T-helper 17 cell (primary cell): ENCODE results near the gene FHIT. TPM values are rescaled to one million over a fixed set of nuclear protein-coding genes. Genes with fewer than 3 reads are reported as not detected.

ENCODE experiments used
- ATAC-seq: fragments of 150-1000 bp; cut with Tn5 transposase; 2 replicates; pipeline ENCODE4 v1.10.0; 2021; ENCODE audit warnings: mild to moderate bottlenecking, moderate library complexity
- DNase-seq, 3 donors: peaks; one replicate each; pipeline versions ENCODE4 v3.0.0 to v3.0.0-alpha.2; 2020 to 2021
- H3K9me3 ChIP-seq: one replicate; pipeline ENCODE4 v1.7.0; 2013; ENCODE audit warnings: low read length, mild to moderate bottlenecking; ENCODE audit not compliant: control insufficient read depth, poor library complexity, severe bottlenecking
- H3K27ac Mint-ChIP-seq: one replicate; pipeline ENCODE4 v1.8.0; 2022; ENCODE audit warnings: mild to moderate bottlenecking, moderate library complexity, mixed read lengths
- H3K27me3 Mint-ChIP-seq: one replicate; pipeline ENCODE4 v1.8.0; 2022; ENCODE audit warnings: mixed read lengths
- H3K36me3 Mint-ChIP-seq: one replicate; pipeline ENCODE4 v1.8.0; 2022; ENCODE audit warnings: low read depth, mixed read lengths
- H3K4me1 Mint-ChIP-seq: one replicate; pipeline ENCODE4 v1.8.0; 2022; ENCODE audit warnings: mild to moderate bottlenecking, mixed read lengths
- H3K4me3 Mint-ChIP-seq: one replicate; pipeline ENCODE4 v1.8.0; 2022; ENCODE audit warnings: mild to moderate bottlenecking, moderate library complexity, mixed read lengths
- total RNA-seq, 4 donors: library from RNA in 2 of 4; stranded (reverse) in 2 of 4; gene quantifications; one replicate each; pipeline ENCODE4 v1.2.3 and lab custom pipeline; 2022 to 2026

Gene FHIT
- total RNA-seq, 2 donors from 2014 or later = 18.8 to 28.6 TPM

DNA sequence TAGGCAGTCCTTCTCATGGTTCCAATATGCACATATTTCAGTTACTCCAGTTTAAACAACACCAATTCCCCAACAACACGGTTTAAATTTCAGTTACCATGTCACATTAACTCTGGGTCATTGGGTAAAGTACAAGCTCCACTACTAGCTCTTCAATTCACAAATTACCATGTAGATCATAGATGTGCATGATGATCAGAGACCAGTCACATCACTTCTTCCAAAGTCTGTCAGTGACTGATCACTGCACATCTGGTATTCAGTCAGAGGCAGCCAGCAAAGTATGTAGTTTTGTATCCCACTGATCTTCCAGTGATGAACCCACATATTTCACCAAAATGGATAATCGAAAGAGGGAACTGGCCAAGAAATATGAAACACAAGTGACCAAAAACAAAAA, 1223.0 kb downstream of the FHIT start:
- Mint-ChIP-seq H3K27me3 (no peaks in the 10 kb centered on the region), H3K4me1 (peaks cover 14% of the 10 kb centered on the region), H3K4me3 (no peak overlapping the region), H3K36me3 (peaks cover under 1% of the 10 kb centered on the region), H3K27ac (no peak overlapping the region)
- DNase-seq (no peak), ATAC-seq (no peak)
- H3K9me3 ChIP-seq = no peaks in the 10 kb centered on the region

DNA sequence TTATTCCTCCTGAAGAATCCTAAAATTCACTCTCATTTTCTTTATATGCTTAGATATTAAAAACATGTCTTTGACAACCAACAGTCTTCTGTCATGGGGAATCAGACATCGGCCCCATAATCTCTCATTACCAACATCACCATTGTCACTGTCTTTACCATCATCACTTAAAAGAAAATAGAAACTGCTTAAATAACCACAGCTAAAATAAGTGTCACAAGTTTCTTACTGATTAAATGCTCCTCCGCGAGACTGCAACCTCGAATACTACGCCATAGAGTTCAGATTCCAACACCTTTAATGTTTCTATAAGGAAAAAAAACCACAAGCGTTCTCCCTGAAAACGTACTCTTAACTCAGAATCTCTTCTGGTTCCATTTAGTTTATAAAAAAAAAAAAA, 1223.9 kb downstream of the FHIT start:
- H3K27ac Mint-ChIP-seq = no peak overlapping the region
- H3K4me3 Mint-ChIP-seq = no peak overlapping the region

DNA sequence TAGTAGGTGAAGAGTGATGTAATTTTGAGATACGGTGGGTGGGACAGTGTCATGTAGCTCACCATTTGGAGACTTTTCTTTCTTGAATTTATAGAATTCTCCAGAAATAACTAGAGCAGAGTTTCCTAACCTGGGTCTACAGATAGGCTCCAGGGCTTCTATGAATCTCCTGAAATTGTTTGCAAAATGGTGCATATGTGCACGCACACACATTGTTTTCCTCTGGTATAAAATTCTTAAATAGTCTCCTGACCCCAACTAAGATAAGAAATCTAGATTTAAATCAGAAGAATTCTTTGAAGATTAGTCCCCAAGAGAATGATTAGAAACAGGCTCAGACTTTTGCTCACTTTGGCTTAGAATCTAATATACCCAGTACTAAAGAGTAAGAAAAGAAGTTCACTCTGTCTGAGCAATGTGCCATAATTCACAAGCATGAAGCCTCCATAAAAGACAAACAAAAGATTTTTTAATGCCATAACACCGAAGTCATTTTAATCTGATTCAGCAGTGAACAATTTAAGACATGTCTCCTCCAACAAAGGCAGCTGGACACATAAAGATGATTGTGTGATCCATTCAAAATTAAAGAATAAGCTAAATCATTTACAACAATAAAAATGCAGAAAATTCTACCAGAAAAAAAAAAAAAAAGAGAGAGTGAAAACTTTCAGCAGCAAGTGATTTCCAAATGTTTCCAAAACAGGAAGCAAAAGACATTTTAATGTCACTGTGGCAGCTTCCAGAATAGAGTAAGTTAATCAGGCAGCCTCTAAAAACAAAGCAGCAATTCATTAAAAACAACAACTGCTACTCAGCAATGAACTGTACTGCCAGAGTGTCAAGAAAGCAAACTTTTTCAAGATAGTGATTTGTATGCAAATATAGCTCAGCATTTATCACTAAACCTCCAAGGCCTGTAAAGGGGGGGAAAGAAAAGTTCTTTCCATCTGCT, 1225.9 kb downstream of the FHIT start:
- H3K4me1 Mint-ChIP-seq = peaks cover 14% of the 10 kb centered on the region
- H3K27me3 Mint-ChIP-seq = no peaks in the 10 kb centered on the region
- no peak for ATAC-seq
- no peaks in the 10 kb centered on the region for H3K36me3 Mint-ChIP-seq
- H3K27ac Mint-ChIP-seq = peak overlapping the region; percentile 60
- no peaks in the 10 kb centered on the region for H3K9me3 ChIP-seq
- H3K4me3 Mint-ChIP-seq = no peak overlapping the region
- DNase-seq = no peak

More for the DNA sequence above, 1223.9 kb downstream of the FHIT start:
- Mint-ChIP-seq H3K36me3 (no peaks in the 10 kb centered on the region), H3K4me1 (peaks cover 14% of the 10 kb centered on the region), H3K27me3 (no peaks in the 10 kb centered on the region)
- H3K9me3 ChIP-seq = no peaks in the 10 kb centered on the region
- DNase-seq (no peak), ATAC-seq (no peak)

DNA sequence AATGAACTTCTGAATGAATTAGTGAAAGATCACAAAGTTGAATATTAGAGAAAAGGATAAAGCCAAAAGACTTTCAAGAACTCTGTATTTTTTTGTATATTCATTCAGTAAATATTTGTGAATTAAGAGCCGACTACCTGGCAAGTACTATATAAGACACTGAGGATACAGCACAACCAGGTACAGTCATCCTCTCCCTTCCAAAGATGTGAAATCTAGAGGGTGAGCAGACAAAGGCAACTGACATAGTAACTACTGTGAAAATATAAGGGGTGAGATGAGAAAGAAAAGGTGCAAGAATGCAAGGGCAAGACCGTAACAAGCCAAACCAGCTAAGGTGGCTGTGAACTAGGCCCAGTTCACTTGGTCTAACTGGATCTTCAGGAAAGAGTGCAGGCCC, 1226.9 kb downstream of the FHIT start:
- Mint-ChIP-seq H3K27me3 (no peaks in the 10 kb centered on the region), H3K27ac (no peak overlapping the region), H3K36me3 (no peaks in the 10 kb centered on the region), H3K4me3 (no peak overlapping the region), H3K4me1 (peaks cover 14% of the 10 kb centered on the region)
- no peaks in the 10 kb centered on the region for H3K9me3 ChIP-seq
- no peak for DNase-seq
- ATAC-seq = no peak

DNA sequence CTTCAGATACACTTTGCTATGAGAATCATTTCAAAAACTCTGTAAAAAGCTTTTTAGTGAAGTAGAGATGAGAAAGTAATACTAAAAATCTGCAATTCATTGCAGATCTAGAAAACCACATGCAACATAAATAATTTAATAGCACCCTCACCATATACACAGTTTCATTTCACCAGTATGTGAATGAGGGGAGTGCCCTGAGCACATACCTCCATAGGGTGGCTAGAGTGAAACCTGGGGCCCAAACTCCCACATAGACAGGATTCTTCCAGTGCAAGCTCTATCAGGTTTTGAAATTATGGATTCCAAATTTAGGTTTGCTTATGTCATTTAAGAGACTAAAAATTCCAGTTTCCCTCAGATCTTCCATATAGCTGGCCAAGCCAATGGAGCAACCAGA, 1228.1 kb downstream of the FHIT start:
- no peak for DNase-seq
- Mint-ChIP-seq H3K27ac (peak overlapping the region; percentile 29), H3K4me3 (no peak overlapping the region), H3K27me3 (no peaks in the 10 kb centered on the region), H3K36me3 (no peaks in the 10 kb centered on the region), H3K4me1 (peaks cover 17% of the 10 kb centered on the region)
- ATAC-seq = no peak
- peaks cover 3% of the 10 kb centered on the region for H3K9me3 ChIP-seq

DNA sequence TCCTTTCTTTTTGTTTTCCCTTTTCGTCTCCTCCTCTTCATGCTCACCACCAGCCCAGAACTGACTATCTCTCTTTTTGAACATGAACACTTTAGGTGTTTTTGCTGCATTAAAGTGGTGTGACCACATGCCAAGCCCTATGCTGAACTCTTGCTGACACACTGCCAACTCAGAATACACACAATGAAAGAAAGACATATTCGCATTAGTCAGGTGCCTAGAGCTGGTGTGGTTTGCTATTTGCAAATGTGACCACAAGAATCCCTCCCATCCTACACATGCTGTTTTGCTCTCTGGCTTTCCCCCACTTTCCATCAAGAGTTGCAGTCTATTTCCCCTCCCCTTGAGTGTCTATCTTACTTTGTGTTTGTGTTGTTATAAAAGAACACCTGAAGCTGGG, 1233.6 kb downstream of the FHIT start:
- peak; percentile 92 for ATAC-seq
- Mint-ChIP-seq H3K27me3 (no peaks in the 10 kb centered on the region), H3K4me3 (no peak overlapping the region), H3K36me3 (no peaks in the 10 kb centered on the region), H3K4me1 (peaks cover 19% of the 10 kb centered on the region), H3K27ac (peak overlapping the region; percentile 37)
- H3K9me3 ChIP-seq = peaks cover 5% of the 10 kb centered on the region
- no peak for DNase-seq

DNA sequence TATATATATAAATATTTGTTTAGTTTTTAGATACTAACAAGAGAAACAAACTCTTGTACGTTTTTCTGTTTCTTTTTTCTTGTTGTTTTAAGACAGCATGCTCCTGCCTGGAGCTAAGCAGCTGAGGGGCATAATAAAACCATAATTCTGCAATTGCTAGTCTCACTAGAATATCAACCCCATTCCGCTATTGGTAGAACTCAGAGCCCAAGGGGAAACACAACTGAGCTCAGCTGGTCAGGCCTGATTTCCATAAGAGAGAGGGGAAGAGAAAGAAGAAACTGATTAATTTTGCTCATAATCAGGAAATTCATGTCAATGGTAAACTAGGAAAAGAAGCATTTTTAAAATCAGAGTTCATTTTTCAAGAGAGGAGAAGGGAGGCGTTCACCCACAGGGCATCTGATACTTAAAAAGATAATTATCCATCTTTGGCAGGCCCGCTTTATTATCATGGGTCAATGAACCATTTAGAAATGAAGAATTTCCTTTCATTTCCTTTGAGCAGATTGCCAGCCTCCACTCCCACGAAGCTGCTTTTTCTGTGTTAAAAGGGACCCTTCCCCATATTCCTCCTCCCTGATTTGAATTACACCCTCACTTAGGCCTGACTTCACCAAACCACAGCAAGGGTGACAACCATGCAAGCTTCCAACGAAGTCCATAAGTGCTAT, 1236.1 kb downstream of the FHIT start:
- ATAC-seq (no peak), DNase-seq (no peak)
- Mint-ChIP-seq H3K27me3 (no peaks in the 10 kb centered on the region), H3K4me3 (no peak overlapping the region), H3K36me3 (no peaks in the 10 kb centered on the region), H3K4me1 (peaks cover 28% of the 10 kb centered on the region), H3K27ac (no peak overlapping the region)
- peaks cover 5% of the 10 kb centered on the region for H3K9me3 ChIP-seq

DNA sequence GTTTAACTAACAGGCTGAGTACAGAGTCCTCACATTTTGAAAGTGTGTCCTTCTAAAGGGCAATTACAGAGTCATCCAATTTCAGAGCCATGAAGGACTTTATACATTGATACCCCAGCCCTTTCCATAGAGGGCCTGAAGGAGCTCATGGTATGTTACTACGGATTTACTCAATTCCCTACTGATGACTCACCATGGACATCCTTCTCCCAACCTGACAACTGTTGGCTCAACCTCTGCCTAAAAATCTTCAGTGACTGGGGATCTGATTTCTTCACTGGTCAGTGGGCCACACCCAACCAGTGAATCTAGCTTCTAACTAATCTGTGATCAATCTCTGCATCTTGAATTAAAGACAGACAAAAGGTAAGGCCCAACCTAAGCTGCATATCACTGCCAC, 1238.0 kb downstream of the FHIT start:
- Mint-ChIP-seq H3K36me3 (no peaks in the 10 kb centered on the region), H3K4me3 (no peak overlapping the region), H3K27me3 (no peaks in the 10 kb centered on the region), H3K4me1 (peaks cover 38% of the 10 kb centered on the region), H3K27ac (peak overlapping the region; percentile 95)
- no peak for ATAC-seq
- no peak for DNase-seq
- H3K9me3 ChIP-seq = peaks cover 2% of the 10 kb centered on the region

DNA sequence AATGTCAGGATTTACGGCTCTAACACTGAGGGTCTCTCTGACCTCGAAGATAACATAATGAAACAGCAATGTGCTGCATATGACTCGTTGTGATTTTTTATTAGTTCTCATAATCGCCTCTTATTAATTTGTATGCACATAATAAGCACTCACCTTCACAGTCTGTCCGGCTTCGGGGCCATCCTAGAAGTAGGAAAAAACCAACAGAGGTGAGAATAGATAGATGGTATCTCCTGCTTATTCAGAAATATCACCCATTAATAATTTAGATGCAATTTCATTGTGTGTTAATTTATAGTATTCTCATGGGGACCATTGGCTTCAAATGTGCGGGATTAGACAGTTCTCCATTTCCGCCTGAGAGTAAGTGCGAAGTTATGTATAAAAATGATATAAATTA, 1240.0 kb downstream of the FHIT start:
- peak overlapping the region; percentile 95 for H3K27ac Mint-ChIP-seq
- H3K4me3 Mint-ChIP-seq = peak overlapping the region; percentile 84
- H3K4me1 Mint-ChIP-seq = peaks cover 31% of the 10 kb centered on the region
- DNase-seq = no peak
- H3K36me3 Mint-ChIP-seq = no peaks in the 10 kb centered on the region
- no peaks in the 10 kb centered on the region for H3K9me3 ChIP-seq
- ATAC-seq = no peak
- no peaks in the 10 kb centered on the region for H3K27me3 Mint-ChIP-seq

DNA sequence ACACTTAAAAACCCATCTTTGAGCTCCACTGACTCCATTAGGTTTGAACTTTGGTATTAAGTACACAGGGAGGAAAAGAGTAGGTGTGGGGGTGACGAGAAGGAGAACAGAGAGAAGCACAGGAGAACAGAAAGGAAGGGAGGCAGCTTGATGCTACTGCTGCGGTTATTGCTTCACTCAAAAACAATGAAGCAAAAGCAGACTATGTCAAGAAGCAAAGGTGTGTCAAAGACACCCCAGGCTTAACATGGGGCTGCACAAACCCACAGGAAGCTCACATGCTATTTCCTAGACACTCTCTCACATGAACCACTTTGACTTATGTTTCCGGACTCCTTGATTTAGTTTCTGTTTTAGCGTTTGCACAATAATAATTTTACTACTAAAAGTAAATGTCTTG, 1240.5 kb downstream of the FHIT start:
- H3K27ac Mint-ChIP-seq = peak overlapping the region; percentile 95
- no peaks in the 10 kb centered on the region for H3K36me3 Mint-ChIP-seq
- no peaks in the 10 kb centered on the region for H3K9me3 ChIP-seq
- peak overlapping the region; percentile 84 for H3K4me3 Mint-ChIP-seq
- H3K4me1 Mint-ChIP-seq = peaks cover 31% of the 10 kb centered on the region
- DNase-seq (peak; percentile 12 to 41 (median 13)), ATAC-seq (peak; percentile 99)
- no peaks in the 10 kb centered on the region for H3K27me3 Mint-ChIP-seq

DNA sequence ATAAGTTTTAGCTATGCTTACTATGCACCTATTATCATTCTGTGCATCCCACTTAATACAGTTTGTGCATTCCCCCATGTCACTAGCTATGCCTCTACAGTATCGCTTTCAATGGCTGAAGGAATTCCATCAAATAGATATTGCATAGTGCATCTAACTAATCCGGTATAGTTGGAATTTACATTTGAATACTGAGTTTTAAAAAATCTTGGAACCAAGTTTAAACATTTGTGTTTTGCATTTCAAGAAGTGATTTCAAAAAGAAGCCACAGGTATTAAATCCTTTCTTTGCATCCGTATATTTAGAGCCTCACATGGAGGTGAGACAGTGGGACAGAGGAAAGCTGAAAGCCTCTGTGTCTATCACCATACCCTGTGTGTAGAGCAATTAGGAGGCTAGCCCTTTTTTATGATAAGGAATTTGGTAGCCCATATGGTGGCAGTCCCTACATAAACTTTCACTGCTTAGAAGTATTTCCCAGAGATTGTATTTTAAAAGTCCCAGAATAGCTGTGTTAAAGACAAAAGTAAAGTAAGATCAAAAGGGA, 1241.2 kb downstream of the FHIT start:
- Mint-ChIP-seq H3K4me3 (peak overlapping the region; percentile 47), H3K4me1 (peaks cover 32% of the 10 kb centered on the region), H3K36me3 (no peaks in the 10 kb centered on the region), H3K27ac (peak overlapping the region; percentile 95), H3K27me3 (no peaks in the 10 kb centered on the region)
- DNase-seq (no peak), ATAC-seq (no peak)
- H3K9me3 ChIP-seq = no peaks in the 10 kb centered on the region

DNA sequence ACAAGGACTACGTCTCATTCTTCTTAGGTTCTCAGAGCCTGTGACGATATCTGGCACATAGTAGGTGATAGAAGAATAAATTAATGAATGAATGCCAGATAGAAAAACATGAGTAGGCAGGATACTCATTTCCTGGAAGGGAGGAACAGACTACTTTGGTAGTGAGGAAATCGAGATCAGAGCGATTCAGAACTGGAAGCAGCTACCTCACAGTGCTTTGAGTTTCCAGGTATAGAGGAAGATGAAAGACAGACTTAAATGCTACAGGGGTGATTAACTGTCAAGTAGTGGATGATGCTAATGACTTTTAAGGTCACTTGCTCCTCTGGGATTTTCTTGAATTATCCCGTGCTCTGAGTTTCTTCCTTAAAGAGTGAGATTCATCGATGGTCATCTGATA, 1249.9 kb downstream of the FHIT start:
- peaks cover 6% of the 10 kb centered on the region for H3K27me3 Mint-ChIP-seq
- DNase-seq = no peak
- peaks cover 7% of the 10 kb centered on the region for H3K4me1 Mint-ChIP-seq
- ATAC-seq = no peak
- no peak overlapping the region for H3K4me3 Mint-ChIP-seq
- no peaks in the 10 kb centered on the region for H3K9me3 ChIP-seq
- no peak overlapping the region for H3K27ac Mint-ChIP-seq
- H3K36me3 Mint-ChIP-seq = peaks cover 2% of the 10 kb centered on the region

DNA sequence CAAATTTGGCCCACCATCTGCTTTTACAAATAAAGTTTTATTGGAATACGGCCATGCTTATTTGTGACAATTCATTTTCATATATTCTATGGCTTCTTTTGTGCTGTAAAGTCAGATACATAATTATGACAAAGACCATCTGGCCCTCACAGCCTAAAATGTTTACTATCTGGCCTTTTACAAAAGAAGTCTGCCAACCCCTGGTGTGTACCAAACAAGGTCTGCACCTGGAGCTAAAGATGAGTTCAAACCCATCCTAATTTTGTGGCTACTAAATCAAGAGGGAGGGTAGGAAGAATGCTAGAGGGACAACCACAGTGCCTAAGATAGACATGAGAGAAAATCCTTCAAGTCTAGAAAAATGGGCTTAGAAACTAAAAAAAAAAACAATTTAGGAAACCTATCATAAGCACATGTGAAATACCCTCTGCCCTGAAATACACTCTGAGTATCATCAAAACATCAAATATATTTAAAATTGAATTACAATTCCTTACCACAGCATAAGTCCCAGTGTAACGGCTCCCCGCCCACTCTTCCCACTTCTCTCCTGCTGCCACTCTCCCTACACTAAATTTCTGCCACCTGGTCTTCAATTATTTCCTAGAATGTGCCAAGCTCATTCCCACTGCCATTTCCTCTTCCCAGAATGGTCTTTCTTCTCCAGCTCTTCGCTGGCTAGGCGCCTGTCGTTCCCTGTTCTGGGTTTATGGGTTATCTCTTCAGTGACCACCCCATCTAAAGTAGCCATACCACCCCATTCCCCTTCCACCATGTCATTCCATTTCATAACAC, 1250.7 kb downstream of the FHIT start:
- DNase-seq = no peak
- no peaks in the 10 kb centered on the region for H3K9me3 ChIP-seq
- Mint-ChIP-seq H3K36me3 (peaks cover 5% of the 10 kb centered on the region), H3K27ac (no peak overlapping the region), H3K4me3 (no peak overlapping the region), H3K27me3 (peaks cover 6% of the 10 kb centered on the region), H3K4me1 (peaks cover 12% of the 10 kb centered on the region)
- no peak for ATAC-seq
